ENCODE measurements around the gene NFATC3.

Gene NFATC3

GRCh38 chr16:68275611-68276191, 190.5 kb downstream of the NFATC3 start:
- no peak overlapping the region for H3K27ac ChIP-seq (ENCODE audit: low read depth, low read length)
- no peak overlapping the region for H2AFZ ChIP-seq (ENCODE audit: low read length, unreplicated experiment)
- no peaks in the 10 kb centered on the region for H3K4me1 ChIP-seq (ENCODE audit: control insufficient read depth, insufficient read depth, low read length, unreplicated experiment)
- H3K27me3 ChIP-seq (ENCODE audit: insufficient read depth, low read length): no peaks in the 10 kb centered on the region
- H3K36me3 ChIP-seq (ENCODE audit: insufficient read depth, low read length): no peaks in the 10 kb centered on the region; the same call in 1 of the 2 replicates
- peaks cover 44% of the 10 kb centered on the region for H3K79me2 ChIP-seq (ENCODE audit: control insufficient read depth, insufficient read depth, low read length, unreplicated experiment)
- H3K4me3 ChIP-seq (ENCODE audit: low read depth, low read length): no peak overlapping the region

GRCh38 chr16:68276223-68276622, 191.1 kb downstream of the NFATC3 start:
- Histone ChIP-seq H3K27ac (ENCODE audit: low read depth, low read length) (no peak overlapping the region), H3K36me3 (ENCODE audit: insufficient read depth, low read length) (no peaks in the 10 kb centered on the region; the same call in 1 of the 2 replicates), H3K4me3 (ENCODE audit: low read depth, low read length) (no peak overlapping the region), H3K27me3 (ENCODE audit: insufficient read depth, low read length) (no peaks in the 10 kb centered on the region), H3K79me2 (ENCODE audit: control insufficient read depth, insufficient read depth, low read length, unreplicated experiment) (peaks cover 39% of the 10 kb centered on the region), H2AFZ (ENCODE audit: low read length, unreplicated experiment) (no peak overlapping the region), H3K4me1 (ENCODE audit: control insufficient read depth, insufficient read depth, low read length, unreplicated experiment) (no peaks in the 10 kb centered on the region)
